GDM1 (cell line): ENCODE measurements around the gene ZNF83.
"Not testable (repeated sequence)": the region's sequence is repeated elsewhere in the genome, so short reads cannot be mapped to it uniquely, and the experiment has no call there.

ENCODE experiments used
- DNase-seq: peaks from one replicate; lab custom pipeline; 2025; lab: John Stamatoyannopoulos, UW

The ZNF83 gene

GRCh38 chr19:52639996-52640395 is 1.8 kb upstream of the ZNF83 start:
- DNase-seq, result no peak

GRCh38 chr19:52638601-52639000 is 446 bp upstream of the ZNF83 start:
- no peak for DNase-seq

- DNase-seq, result no peak
Measured at GRCh38 chr19:52635786-52636570, 2.2 kb downstream of the ZNF83 start.

- not testable (repeated sequence) for DNase-seq
Measured at GRCh38 chr19:52627441-52627840, 10.7 kb downstream of the ZNF83 start.

- no peak for DNase-seq
Measured at GRCh38 chr19:52626915-52627314, 11.2 kb downstream of the ZNF83 start.

GRCh38 chr19:52622261-52622660 is 15.9 kb downstream of the ZNF83 start:
- DNase-seq, result no peak

- no peak for DNase-seq
Measured at GRCh38 chr19:52621376-52621775, 16.8 kb downstream of the ZNF83 start.

- no peak for DNase-seq
Measured at GRCh38 chr19:52613299-52613906, 24.8 kb downstream of the ZNF83 start.

GRCh38 chr19:52603558-52604207 is 34.5 kb downstream of the ZNF83 start:
- no peak for DNase-seq

GRCh38 chr19:52602941-52603340 is 35.2 kb downstream of the ZNF83 start:
- DNase-seq, result no peak

- DNase-seq, result not testable (repeated sequence)
Measured at GRCh38 chr19:52601974-52602366, 36.2 kb downstream of the ZNF83 start.

- DNase-seq, result peak; percentile 74
Measured at GRCh38 chr19:52601025-52601973, 36.9 kb downstream of the ZNF83 start.

GRCh38 chr19:52600639-52601024 is 37.5 kb downstream of the ZNF83 start:
- no peak for DNase-seq

- no peak for DNase-seq
Measured at GRCh38 chr19:52599241-52599640, 38.9 kb downstream of the ZNF83 start.

GRCh38 chr19:52593441-52593840 is 44.7 kb downstream of the ZNF83 start:
- not testable (repeated sequence) for DNase-seq

- no peak for DNase-seq
Measured at GRCh38 chr19:52592301-52592700, 45.9 kb downstream of the ZNF83 start.

GRCh38 chr19:52590728-52591127 is 47.4 kb downstream of the ZNF83 start:
- DNase-seq, result no peak

- no peak for DNase-seq
Measured at GRCh38 chr19:52585604-52586003, 52.6 kb downstream of the ZNF83 start.

- no peak for DNase-seq
Measured at GRCh38 chr19:52584736-52585440, 53.3 kb downstream of the ZNF83 start.

GRCh38 chr19:52570000-52570861 is 67.9 kb downstream of the ZNF83 start, which contains the start of gene ZNF701:
ZNF701 (plus strand) TSS chr19:52570287; CDS start chr19:52574148, 3,861 bp downstream.
- peak; percentile 80 for DNase-seq
